HepG2 (cell line): ENCODE measurements around the gene C18orf63. TPM values are rescaled to one million over a fixed set of nuclear protein-coding genes. Genes with fewer than 3 reads are reported as not detected.

Experiments
- ATAC-seq: fragments of 200-7000 bp; cut with Tn5 transposase; 3 replicates; pipeline ENCODE4 v1.9.1; 2020; ENCODE audit warnings: mild to moderate bottlenecking, moderate library complexity
- BruUV-seq: library from RNA; stranded (reverse); fragments of 400-500 nt; replicated peaks from 2 replicates; lab custom pipeline; 2021; lab: Mats Ljungman, UMichigan
- CTCF ChIA-PET: fragments of 300-600 bp; formaldehyde crosslinking; extraction: SDS; loops from one replicate; lab custom pipeline; 2021; ENCODE audit warnings: low total read pairs, inconsistent platforms, low intra/inter-chr PET ratio; lab: Yijun Ruan, JAX
- POLR2A ChIA-PET: fragments of 350-600 bp; sonication (Branson Sonifier 250); formaldehyde crosslinking; loops from one replicate; lab custom pipeline; 2020; ENCODE audit warnings: antibody characterized with exemption, inconsistent platforms; lab: Yijun Ruan, JAX
- DNase-seq: peaks from one replicate; pipeline ENCODE4 v3.0.0-alpha.2; 2015; ENCODE audit warnings: low spot score
- FAIRE-seq: peaks from 3 replicates; lab custom pipeline; 2011; peaks lifted over from hg19 to GRCh38; lab: Jason Lieb, UNC
- H2AFZ ChIP-seq: one replicate; pipeline ENCODE4 v1.6.1; 2011; ENCODE audit warnings: low read length, inconsistent platforms
- H3K27ac ChIP-seq: fragments of 300-600 bp; 3 replicates; pipeline ENCODE4 v1.8.0; 2011; ENCODE audit warnings: mixed run types, mild to moderate bottlenecking, mixed read lengths, low read length, inconsistent platforms; ENCODE audit not compliant: insufficient read depth; ENCODE audit errors: extremely low read length
- H3K27me3 ChIP-seq, 2 experiments: fragments of 200-600 bp in 1 of 2; 2 replicates in 1 of 2; 3 replicates in 1 of 2; pipeline versions ENCODE4 v1.6.0 to v1.8.0; 2011; ENCODE audit warnings: low read length in 2 of 2, mild to moderate bottlenecking in 2 of 2, moderate library complexity in 2 of 2, inconsistent platforms in 1 of 2; ENCODE audit not compliant: insufficient read depth in 2 of 2, control insufficient read depth in 1 of 2
- H3K36me3 ChIP-seq, 2 experiments: fragments of 200-600 bp in 1 of 2; replicated peaks in 1 of 2; 2 replicates in 1 of 2; 3 replicates in 1 of 2; pipeline versions ENCODE4 v1.5.1 to v1.8.0; 2011; ENCODE audit warnings: low read length in 2 of 2, inconsistent platforms in 1 of 2; ENCODE audit not compliant: insufficient read depth in 2 of 2, control insufficient read depth in 1 of 2
- H3K4me1 ChIP-seq: 2 replicates; pipeline ENCODE4 v1.5.1; 2012; ENCODE audit warnings: low read length, inconsistent platforms; ENCODE audit not compliant: insufficient read depth
- H3K4me2 ChIP-seq: 2 replicates; pipeline ENCODE4 v1.6.0; 2011; ENCODE audit warnings: low read depth, low read length, inconsistent platforms
- H3K4me3 ChIP-seq, 3 experiments: fragments of 200-600 bp in 1 of 3; sonication (generic), shearing (Covaris generic) in 1 of 3; replicated peaks in 1 of 3; 2 replicates each; pipeline ENCODE4 v1.5.1; 2011 to 2016; ENCODE audit warnings: low read length in 3 of 3, inconsistent platforms in 2 of 3, low read depth in 2 of 3, mild to moderate bottlenecking in 2 of 3, control low read depth in 1 of 3, mixed read lengths in 1 of 3; ENCODE audit not compliant: insufficient read depth in 1 of 3
- H3K79me2 ChIP-seq: one replicate; pipeline ENCODE4 v1.6.1; 2011; ENCODE audit warnings: low read length, inconsistent platforms; ENCODE audit not compliant: insufficient read depth
- H3K9ac ChIP-seq: 2 replicates; pipeline ENCODE4 v1.6.0; 2011; ENCODE audit warnings: mild to moderate bottlenecking, low read depth, low read length, inconsistent platforms; ENCODE audit not compliant: insufficient read depth
- H3K9me3 ChIP-seq: 2 replicates; pipeline ENCODE4 v1.5.1; 2012; ENCODE audit warnings: mild to moderate bottlenecking, low read length
- H4K20me1 ChIP-seq: 2 replicates; pipeline ENCODE4 v1.6.0; 2011; ENCODE audit warnings: inconsistent platforms, mild to moderate bottlenecking, low read length, moderate library complexity; ENCODE audit not compliant: insufficient read depth
- BRD4 ChIP-seq: sonication (generic); formaldehyde crosslinking; IDR thresholded peaks from 2 replicates; pipeline ENCODE4 v1.4.0; 2020; ENCODE audit warnings: missing genetic modification reagents
- JARID2 ChIP-seq: sonication (generic); formaldehyde crosslinking; IDR thresholded peaks from 2 replicates; pipeline ENCODE4 v1.8.1; 2023; ENCODE audit warnings: missing genetic modification reagents, inconsistent platforms; ENCODE audit not compliant: insufficient replicate concordance
- MED1 ChIP-seq: sonication (generic); formaldehyde crosslinking; IDR thresholded peaks from 2 replicates; pipeline ENCODE4 v1.4.0; 2020; ENCODE audit warnings: missing genetic modification reagents
- ZNF263 ChIP-seq: sonication (generic); formaldehyde crosslinking; IDR thresholded peaks from 2 replicates; pipeline ENCODE4 v1.4.0; 2020; ENCODE audit warnings: missing genetic modification reagents
- ZNF430 ChIP-seq: sonication (generic); formaldehyde crosslinking; IDR thresholded peaks from 2 replicates; pipeline ENCODE4 v1.9.0; 2021; ENCODE audit warnings: mild to moderate bottlenecking, missing genetic modification reagents
- ZNF577 ChIP-seq: sonication (generic); formaldehyde crosslinking; IDR thresholded peaks from 2 replicates; pipeline ENCODE4 v1.4.0; 2020; ENCODE audit warnings: mild to moderate bottlenecking, low read depth, missing genetic modification reagents, borderline replicate concordance
- WGBS: methylation state at CpG from one replicate; pipeline ENCODE4 v1.1.6; 2017; ENCODE audit warnings: low lambda C conversion rate; 5-methylcytosine and 5-hydroxymethylcytosine counted together
- in situ Hi-C: cut with HindIII; loops from 2 replicates; pipeline ENCODE4 v1.10.0; 2017; ENCODE audit warnings: low pct_unique_long_range_greater_than_20kb; ENCODE audit not compliant: extremely low pct_ligation_motif_present
- intact Hi-C: fragments of 100-400 bp; cut with micrococcal nuclease; formaldehyde crosslinking; loops from one replicate; pipeline ENCODE4 v1.10.0; 2022; ENCODE audit not compliant: unreplicated experiment
- polyA plus RNA-seq, 8 experiments: library from polyadenylated mRNA; depleted of rRNA in 3 of 8; stranded (reverse) in 7 of 8; unstranded in 1 of 8; fragments of >200 nt; fragmentation: Illumina TruSeq in 4 of 8; extraction: Trizol in 4 of 8; gene quantifications; 2 replicates each; pipeline versions ENCODE4 v1.2.1 to v1.2.3, GENCODE V29; 2011 to 2016; ENCODE audit warnings: low read depth in 4 of 8, missing spikeins in 1 of 8, mixed read lengths in 1 of 8; ENCODE audit not compliant: insufficient read depth in 1 of 8
- total RNA-seq, 5 experiments: library from RNA; depleted of rRNA; stranded (reverse); fragments of >200 nt; fragmentation: Illumina TruSeq; extraction: Trizol; gene quantifications; 2 replicates each; pipeline ENCODE4 v1.2.3, GENCODE V29; 2016; ENCODE audit warnings: low read depth in 1 of 5
- TF ChIP-seq, protein P1 (sequence below), 2 experiments: sonication (generic) in 1 of 2; formaldehyde crosslinking in 1 of 2; IDR thresholded peaks; 2 replicates each; pipeline versions ENCODE4 v1.4.0 to v1.6.1; 2018 to 2020; ENCODE audit warnings: missing genetic modification reagents in 2 of 2, borderline replicate concordance in 1 of 2, low read depth in 1 of 2, mild to moderate bottlenecking in 1 of 2, missing biosample characterization in 1 of 2
- TF ChIP-seq, protein P2 (sequence below): sonication (generic); formaldehyde crosslinking; IDR thresholded peaks from 2 replicates; pipeline ENCODE4 v1.4.0; 2020; ENCODE audit warnings: missing genetic modification reagents
- TF ChIP-seq, protein P3 (sequence below): IDR thresholded peaks from 2 replicates; pipeline ENCODE4 v1.6.1; 2016; ENCODE audit warnings: missing compliant biosample characterization, missing genetic modification reagents, borderline replicate concordance

The C18orf63 gene
- total and polyA plus RNA-seq, 2 of the 13 experiments (the other 11 are each of a cell fraction or from before 2014, with no cell fraction given), result 0.01 TPM; not detected in 1

DNA sequence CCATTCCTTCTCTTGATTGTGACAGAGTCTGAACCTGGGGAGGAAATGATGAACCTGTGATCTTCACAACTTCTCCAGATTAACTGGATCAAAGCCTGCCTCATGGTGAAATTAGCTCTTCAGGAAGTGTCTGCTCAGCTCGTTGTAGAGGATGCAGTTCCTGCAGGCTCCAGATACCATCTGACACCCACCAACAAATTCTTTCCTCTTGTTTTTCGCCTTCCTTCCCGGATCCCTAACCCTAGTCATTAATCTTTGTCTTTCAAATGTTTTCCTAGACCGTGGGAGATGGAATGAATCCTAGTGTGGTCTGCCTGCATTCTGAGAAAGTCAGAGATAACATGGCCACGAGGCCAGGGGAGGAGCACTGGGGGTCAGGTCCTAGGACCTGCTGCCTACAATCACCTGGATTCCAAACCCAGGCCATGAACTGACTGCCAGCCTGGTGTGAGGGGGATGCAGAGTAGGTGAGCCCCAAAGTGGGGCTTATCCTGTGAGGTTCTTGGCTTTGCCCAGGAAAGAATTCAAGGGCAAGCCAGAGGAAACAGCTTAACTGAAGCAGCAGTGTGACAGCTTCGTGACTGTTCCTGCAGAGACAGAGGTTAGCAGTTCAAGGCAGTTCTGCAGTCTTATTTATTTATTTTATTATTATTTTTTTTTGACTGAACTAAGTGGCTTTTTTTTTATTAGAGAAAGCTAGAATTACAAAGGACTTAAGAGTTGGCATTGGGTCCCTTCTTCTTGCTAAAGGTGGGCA lies 73.7 kb downstream of the C18orf63 start:
- no peak overlapping the region for H3K9ac ChIP-seq
- BruUV-seq, result no TSS peak
- CTCF ChIA-PET, result no interaction called here
- FAIRE-seq (no peak), ATAC-seq (no peak), DNase-seq (no peak)
- no peak overlapping the region for H3K4me3 ChIP-seq
- no peak overlapping the region for H3K4me2 ChIP-seq
- H3K9me3 ChIP-seq, result no peaks in the 10 kb centered on the region
- WGBS, result 6% methylated on average over 6 of the region's 6 CpGs
- H3K27me3 ChIP-seq, result peaks cover 3 to 18% of the 10 kb centered on the region in 2 experiments
- H4K20me1 ChIP-seq, result no peaks in the 10 kb centered on the region
- in situ Hi-C loops, result no loop called here
- intact Hi-C loops, result no loop called here
- H2AFZ ChIP-seq, result no peak overlapping the region
- POLR2A ChIA-PET, result no interaction called here
- H3K36me3 ChIP-seq, result no peaks in the 10 kb centered on the region
- H3K27ac ChIP-seq, result no peak overlapping the region
- no peaks in the 10 kb centered on the region for H3K4me1 ChIP-seq
- TF ChIP-seq, protein P1, sequence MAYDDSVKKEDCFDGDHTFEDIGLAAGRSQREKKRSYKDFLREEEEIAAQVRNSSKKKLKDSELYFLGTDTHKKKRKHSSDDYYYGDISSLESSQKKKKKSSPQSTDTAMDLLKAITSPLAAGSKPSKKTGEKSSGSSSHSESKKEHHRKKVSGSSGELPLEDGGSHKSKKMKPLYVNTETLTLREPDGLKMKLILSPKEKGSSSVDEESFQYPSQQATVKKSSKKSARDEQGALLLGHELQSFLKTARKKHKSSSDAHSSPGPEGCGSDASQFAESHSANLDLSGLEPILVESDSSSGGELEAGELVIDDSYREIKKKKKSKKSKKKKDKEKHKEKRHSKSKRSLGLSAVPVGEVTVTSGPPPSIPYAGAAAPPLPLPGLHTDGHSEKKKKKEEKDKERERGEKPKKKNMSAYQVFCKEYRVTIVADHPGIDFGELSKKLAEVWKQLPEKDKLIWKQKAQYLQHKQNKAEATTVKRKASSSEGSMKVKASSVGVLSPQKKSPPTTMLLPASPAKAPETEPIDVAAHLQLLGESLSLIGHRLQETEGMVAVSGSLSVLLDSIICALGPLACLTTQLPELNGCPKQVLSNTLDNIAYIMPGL (CRISPR knock-in tag; IDR thresholded peaks at IDR 0.05; ENCODE audit: borderline replicate concordance in 1 of 2, low read depth in 1 of 2), result no peak
- TF ChIP-seq BRD4 (CRISPR knock-in tag), result no peak
- TF ChIP-seq ZNF430 (CRISPR knock-in tag), result no peak
- no peak for TF ChIP-seq ZNF263 (CRISPR knock-in tag)
- TF ChIP-seq, protein P2, sequence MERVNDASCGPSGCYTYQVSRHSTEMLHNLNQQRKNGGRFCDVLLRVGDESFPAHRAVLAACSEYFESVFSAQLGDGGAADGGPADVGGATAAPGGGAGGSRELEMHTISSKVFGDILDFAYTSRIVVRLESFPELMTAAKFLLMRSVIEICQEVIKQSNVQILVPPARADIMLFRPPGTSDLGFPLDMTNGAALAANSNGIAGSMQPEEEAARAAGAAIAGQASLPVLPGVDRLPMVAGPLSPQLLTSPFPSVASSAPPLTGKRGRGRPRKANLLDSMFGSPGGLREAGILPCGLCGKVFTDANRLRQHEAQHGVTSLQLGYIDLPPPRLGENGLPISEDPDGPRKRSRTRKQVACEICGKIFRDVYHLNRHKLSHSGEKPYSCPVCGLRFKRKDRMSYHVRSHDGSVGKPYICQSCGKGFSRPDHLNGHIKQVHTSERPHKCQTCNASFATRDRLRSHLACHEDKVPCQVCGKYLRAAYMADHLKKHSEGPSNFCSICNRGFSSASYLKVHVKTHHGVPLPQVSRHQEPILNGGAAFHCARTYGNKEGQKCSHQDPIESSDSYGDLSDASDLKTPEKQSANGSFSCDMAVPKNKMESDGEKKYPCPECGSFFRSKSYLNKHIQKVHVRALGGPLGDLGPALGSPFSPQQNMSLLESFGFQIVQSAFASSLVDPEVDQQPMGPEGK (CRISPR knock-in tag), result no peak
- TF ChIP-seq ZNF577 (CRISPR knock-in tag), result no peak
- no peak for TF ChIP-seq MED1 (CRISPR knock-in tag)
- TF ChIP-seq, protein P3, sequence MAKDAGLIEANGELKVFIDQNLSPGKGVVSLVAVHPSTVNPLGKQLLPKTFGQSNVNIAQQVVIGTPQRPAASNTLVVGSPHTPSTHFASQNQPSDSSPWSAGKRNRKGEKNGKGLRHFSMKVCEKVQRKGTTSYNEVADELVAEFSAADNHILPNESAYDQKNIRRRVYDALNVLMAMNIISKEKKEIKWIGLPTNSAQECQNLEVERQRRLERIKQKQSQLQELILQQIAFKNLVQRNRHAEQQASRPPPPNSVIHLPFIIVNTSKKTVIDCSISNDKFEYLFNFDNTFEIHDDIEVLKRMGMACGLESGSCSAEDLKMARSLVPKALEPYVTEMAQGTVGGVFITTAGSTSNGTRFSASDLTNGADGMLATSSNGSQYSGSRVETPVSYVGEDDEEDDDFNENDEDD, result no peak
- TF ChIP-seq JARID2, result no peak
- no peaks in the 10 kb centered on the region for H3K79me2 ChIP-seq
